Stimulated activated CD8-positive, alpha-beta memory T cell treated with anti-CD3 and anti-CD28 coated beads, Interleukin-7, amount 100 ng/mL, for 24 hours (primary cell): Measurements from ENCODE around the gene TFDP2.
"Not testable (repeated sequence)": the region's sequence is repeated elsewhere in the genome, so short reads cannot be mapped to it uniquely, and the experiment has no call there.

Experiments
- DNase-seq: peaks from one replicate; pipeline ENCODE4 v3.0.0-alpha.2; 2020; ENCODE audit warnings: low read depth

TFDP2 gene

DNA sequence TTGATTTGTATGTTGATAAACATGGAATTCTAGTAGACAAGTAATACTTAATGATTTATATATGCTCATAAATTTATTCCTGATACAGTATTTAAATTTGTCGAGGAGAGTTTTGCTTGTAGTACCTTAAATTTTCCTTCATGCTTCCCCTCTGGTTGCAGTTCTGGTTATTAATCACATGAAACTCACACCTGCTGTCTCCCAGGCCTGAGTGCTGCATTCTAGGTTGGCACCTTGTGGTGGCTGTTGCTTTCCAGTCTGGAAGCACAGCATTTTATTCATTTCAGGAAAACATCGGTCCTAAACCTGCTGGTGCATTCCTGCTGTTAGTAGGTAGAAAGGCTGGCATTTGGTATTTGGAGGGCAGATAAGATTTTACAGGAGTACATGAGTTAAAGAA lies 228.0 kb downstream of the TFDP2 start:
- no peak for DNase-seq

DNA sequence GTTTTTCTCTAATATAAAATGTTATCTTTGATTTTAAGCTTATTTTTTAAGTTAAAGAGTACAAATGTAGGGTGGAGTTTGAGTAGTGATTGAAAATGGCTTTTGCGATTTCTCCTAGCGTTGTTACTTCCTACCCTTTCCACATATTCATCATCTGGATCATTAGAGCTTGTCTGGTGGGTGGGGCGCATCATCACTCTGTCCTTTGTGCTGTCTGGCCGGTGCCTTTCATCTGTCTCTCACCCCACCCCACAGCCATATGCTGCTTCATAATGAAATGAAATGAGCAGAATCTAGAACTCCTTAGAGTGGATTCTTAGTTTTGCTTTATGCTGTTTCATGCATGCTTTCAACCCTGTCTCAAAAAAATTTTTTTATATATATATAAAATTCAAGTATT lies 228.6 kb downstream of the TFDP2 start:
- DNase-seq, result no peak

DNA sequence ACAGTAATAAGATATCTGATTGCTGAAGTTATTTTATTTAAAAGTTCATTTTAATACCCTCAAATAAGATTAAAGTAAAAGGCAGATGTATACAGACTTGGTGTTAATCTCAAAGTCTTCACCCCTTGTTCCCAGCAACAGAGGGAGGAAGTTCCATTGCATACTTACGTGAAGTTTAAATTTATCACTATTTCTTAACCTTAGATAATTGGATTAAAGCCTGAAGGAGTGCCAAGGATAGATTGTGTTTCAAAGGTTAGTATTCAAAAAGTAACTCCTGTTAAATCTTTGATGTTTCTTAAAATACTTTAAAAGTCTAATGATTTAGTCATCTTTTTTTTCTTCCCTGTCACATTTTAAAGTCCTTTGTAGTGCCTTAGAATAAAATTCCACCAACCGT lies 233.6 kb downstream of the TFDP2 start:
- no peak for DNase-seq

DNA sequence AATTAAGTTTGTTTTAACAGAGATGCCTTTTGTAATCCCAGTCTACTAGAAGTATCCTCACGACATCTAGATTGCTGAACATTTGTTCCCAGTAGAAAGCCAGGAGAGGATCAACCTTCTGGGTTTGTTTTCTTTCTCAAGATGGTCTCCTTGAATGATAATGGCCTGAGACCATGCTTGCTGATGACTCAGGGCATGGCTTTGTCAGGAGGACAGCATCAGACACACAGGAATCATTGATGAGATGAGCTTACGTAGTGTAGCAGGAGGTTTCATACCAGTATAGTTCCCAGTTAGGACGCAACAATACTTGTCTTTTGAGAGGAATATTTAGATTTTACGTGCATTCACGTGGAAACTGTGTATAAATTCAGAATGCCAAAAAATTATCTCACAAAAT lies 234.3 kb downstream of the TFDP2 start:
- DNase-seq, result no peak

DNA sequence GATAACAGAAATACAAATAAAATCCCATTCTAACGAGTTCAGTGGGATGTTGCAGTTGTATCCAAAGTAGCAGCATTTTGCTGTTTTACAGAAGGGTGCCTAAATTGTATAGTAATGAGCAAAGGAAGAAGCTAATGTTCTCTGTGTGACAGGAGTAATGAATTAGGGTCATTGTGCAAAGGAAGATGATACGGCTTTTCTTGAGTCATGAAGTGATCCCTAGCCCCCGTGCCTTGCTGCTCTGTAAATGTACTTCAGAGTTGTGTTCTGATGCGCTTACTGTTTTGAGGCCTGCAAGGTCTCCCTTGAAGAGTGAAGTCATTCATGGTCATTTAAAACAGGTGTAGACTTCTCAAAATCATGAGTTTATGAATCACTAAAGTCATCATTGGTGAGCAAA lies 235.0 kb downstream of the TFDP2 start:
- no peak for DNase-seq

DNA sequence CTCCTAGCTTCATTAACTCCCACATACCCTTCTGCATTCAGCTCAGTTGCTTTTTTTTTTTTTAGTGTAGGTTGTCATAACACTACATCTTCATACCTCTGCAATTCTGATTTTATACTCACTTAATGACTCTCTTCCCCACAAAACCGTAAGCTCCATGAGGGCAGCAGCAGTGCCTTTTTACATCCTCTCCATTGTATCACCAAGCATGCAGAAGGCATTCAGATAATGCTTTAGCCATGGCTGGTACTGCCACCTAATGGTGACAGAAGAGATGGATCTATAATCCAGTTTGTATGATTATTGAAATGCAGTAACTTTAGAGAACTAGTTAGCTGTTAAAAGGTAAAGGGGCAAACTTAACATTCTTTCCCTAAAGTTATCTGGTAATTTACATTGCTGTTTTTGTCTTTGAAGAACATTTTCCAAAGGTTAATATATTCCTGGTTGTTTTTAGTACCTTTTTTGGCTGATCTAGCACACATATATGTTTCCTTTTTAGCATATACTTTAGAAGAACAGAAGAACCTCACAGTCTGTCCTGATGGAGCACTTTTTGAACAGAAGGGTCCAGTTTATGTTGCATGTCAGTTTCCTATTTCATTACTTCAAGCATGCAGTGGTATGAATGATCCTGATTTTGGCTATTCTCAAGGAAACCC lies 236.1 kb downstream of the TFDP2 start:
- DNase-seq, result no peak

DNA sequence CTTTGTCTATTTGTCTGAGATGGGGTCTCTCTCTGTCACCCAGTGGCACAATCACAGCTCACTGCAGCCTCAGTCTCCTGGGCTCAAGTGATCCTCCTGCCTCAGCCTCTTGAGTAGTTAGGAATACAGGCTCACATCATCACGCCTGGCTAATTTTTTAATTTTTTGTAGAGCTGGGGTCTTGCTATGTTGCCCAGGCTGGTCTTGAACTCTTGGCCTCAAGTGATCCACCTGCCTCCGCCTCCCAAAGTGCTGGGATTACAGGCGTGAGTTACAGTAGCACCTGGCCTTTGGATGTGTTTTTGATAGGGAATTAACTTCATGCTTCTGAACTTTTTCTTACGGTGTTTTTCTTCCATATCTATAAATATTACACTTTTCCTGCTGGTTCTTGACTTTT lies 239.4 kb downstream of the TFDP2 start:
- not testable (repeated sequence) for DNase-seq

DNA sequence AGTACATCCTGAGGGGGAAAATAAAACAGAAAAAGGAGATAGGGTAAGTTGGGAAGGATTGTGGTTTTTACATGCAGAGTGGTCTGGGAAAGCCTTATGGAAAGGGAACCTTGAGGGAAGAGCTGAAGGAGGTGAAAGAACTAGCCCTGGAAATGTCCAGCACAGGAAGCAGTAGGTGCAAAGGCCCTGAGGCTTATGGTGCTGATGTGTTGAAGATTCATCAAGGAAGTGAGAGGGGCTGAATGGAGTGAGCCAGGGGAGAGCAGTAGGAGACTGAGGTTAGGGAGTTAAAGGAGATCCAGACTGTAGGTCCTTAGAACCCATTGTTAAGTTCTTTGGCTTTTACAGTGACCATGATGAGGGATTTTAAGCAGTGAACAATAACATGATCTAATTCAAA lies 239.9 kb downstream of the TFDP2 start:
- DNase-seq, result no peak

DNA sequence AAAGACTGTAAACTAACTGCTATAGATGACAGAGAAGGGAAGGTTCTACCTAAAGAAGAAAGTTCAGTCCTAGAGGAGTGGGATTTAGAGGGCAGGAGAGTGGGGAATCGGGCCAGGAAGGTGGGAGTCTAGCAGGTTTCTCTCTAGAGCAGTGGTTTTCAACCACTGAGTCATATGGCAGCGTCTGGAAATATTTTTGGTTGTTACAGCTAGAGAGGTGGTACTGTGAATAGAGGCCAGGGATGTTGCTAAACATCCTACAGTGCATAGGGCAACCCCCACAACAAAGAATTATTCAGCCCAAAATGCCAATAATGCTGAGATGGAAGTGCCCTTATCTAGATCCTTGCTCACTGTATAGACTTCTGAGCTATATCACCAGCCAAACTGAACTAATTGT lies 244.2 kb downstream of the TFDP2 start:
- no peak for DNase-seq

DNA sequence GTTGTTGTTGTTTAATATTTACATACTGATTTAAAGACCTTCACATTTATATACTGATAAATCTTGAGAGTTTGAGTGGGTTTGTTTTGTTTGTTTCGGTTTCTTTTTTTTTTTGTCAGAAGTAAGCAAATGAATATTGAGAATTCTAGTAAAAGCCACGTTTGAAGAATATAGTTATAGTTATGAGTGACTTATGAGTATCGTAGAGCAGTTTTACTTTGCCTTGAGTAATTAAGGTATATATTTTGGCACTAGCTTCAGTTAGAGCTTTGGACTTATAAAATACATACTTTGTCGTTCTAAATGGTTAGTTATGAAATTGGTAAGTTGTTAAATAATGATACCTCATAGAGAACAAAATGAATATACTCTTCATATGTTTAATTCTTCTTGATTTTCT lies 245.1 kb downstream of the TFDP2 start:
- no peak for DNase-seq

DNA sequence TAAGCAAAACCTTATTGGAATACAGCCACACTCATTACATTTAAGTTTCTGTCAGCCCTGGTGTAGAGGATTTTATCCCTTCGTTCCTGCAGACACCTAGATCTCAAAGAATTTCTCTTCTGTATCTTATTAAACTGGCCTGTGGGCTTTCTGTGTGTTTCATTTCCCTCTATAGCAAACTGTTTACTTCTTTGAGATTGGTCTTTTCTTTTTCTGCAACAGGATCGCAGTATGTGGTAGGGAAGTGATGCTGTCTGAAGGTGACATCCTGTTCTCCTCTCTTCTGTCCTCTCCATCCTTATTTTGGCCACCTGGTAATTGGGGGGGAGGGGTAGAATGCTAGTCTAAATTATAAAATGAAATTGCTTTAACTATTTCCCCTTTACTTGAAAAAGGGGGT lies 247.4 kb downstream of the TFDP2 start:
- DNase-seq, result no peak

DNA sequence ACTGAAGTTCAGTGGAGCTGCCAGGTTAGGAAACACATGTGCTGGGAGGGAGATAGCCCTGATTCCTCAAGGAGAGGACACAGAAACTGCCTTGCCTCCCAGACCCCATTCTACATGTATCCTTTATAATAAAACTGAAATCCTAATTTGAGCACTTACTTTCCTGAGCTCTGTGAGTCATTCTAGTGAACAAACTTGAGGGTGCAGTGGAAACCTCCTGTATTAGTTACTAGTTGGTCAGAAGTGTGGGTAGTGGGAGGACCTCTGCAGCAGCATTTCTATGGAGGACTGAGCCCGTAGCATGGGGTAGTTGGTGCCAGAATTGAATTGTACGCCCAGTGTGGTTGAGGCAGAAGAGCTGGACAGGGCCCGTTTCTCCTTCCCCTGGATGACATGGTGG lies 249.0 kb downstream of the TFDP2 start:
- no peak for DNase-seq

DNA sequence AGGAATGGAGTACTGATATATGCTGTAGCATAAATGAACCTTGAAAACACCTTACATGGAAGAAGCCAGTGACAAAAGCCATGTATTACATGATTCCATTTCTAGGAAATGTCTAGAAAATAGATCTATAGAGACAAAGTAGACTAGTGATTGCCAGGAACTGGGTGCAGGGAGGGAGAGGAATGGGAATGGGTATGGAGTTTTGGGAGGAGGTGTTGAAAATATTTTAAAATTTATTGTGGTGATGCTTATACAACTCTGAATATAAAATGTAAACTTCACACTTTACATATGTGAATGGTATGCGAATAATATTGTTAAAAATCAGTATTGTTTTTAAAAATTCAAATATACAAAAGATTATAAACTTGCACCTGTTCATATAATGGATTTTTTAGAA lies 250.4 kb downstream of the TFDP2 start:
- DNase-seq, result no peak

DNA sequence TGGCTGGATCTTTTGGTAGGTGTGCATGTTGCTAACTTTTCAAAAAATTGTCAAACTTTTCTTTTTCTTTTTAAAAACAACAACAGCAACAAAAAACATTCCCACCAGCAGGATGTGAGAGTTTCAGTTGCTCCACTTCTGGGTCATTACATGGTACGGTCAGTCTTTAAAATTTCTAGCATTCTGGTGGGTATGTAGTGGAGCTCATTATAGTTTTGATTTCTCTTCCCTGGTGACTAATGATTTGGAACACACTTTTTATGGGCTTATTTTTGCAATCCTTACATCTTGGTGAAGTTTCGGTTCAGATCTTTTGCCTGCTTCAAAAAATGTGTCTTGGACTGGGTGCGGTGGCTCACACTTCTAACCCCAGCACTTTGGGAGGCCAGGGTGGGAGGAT lies 253.6 kb downstream of the TFDP2 start:
- no peak for DNase-seq

DNA sequence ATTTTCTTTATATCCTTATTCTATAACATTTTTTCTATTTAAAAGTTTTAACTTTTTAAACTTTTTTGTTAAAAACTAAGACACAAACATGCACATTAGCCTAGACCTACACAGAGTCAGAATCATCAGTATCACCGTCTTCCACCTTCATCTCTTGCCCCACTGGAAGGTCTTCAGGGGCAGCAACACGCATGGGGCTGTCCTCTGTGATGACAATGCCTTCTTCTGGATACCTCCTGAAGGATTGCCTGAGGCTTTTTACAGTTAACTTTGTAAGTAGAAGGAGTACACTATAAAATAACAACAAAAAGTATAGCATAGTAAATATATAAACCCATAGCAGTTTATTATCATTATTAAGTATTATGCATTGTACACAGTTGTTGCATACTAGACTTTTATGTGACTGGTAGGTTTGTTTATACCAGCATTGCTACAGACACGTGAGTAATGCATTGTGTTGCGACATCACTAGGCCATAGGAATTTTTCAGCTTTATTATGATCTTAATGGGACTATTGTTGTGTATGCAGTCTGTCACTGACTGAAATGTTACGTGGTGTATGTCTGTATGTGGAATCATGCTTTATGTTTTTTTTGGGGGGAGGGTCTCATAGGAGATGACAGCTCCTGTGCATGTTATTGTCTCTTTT lies 254.7 kb downstream of the TFDP2 start:
- DNase-seq, result no peak
